NAMALWA (cell line): Measurements from ENCODE around the gene BEND2.

Experiments
- DNase-seq: peaks from one replicate; pipeline ENCODE4 v3.0.0-alpha.2; 2015; ENCODE audit warnings: low spot score

The BEND2 gene

GRCh38 chrX:18136816-18137215, 83.9 kb downstream of the BEND2 start:
- no peak for DNase-seq

- DNase-seq = no peak
Measured at GRCh38 chrX:18133605-18134004, 87.1 kb downstream of the BEND2 start.

GRCh38 chrX:18129690-18130089, 91.0 kb downstream of the BEND2 start:
- DNase-seq = no peak

- DNase-seq = no peak
Measured at GRCh38 chrX:18126971-18127370, 93.7 kb downstream of the BEND2 start.

- no peak for DNase-seq
Measured at GRCh38 chrX:18119856-18120255, 100.8 kb downstream of the BEND2 start.
